Superior temporal gyrus (tissue), 1 donor: ENCODE data around the gene OTOGL.
"Not testable (repeated sequence)": the region's sequence is repeated elsewhere in the genome, so short reads cannot be mapped to it uniquely, and the experiment has no call there.

Experiments used
- DNase-seq: peaks from one replicate; pipeline ENCODE4 v3.0.0-alpha.2; 2016; ENCODE audit errors: extremely low spot score

The OTOGL gene

GRCh38 chr12:80120994-80121393, 21.7 kb downstream of the OTOGL start:
- DNase-seq: no peak

- DNase-seq: no peak
Measured at GRCh38 chr12:80121661-80122060, 22.3 kb downstream of the OTOGL start.

GRCh38 chr12:80129895-80130530, 30.7 kb downstream of the OTOGL start:
- no peak for DNase-seq

GRCh38 chr12:80135624-80136023, 36.3 kb downstream of the OTOGL start:
- no peak for DNase-seq

- no peak for DNase-seq
Measured at GRCh38 chr12:80140005-80140404, 40.7 kb downstream of the OTOGL start.

GRCh38 chr12:80142640-80143039, 43.3 kb downstream of the OTOGL start:
- no peak for DNase-seq

- DNase-seq: no peak
Measured at GRCh38 chr12:80143537-80143936, 44.2 kb downstream of the OTOGL start.

GRCh38 chr12:80149547-80150313, 50.4 kb downstream of the OTOGL start:
- not testable (repeated sequence) for DNase-seq

- DNase-seq: no peak
Measured at GRCh38 chr12:80151131-80151530, 51.8 kb downstream of the OTOGL start.

GRCh38 chr12:80154261-80154660, 54.9 kb downstream of the OTOGL start:
- no peak for DNase-seq

- DNase-seq: no peak
Measured at GRCh38 chr12:80156306-80156705, 57.0 kb downstream of the OTOGL start.

- no peak for DNase-seq
Measured at GRCh38 chr12:80157645-80158044, 58.3 kb downstream of the OTOGL start.

GRCh38 chr12:80161612-80162011, 62.3 kb downstream of the OTOGL start:
- DNase-seq: peak; percentile 33

- DNase-seq: no peak
Measured at GRCh38 chr12:80162177-80162576, 62.8 kb downstream of the OTOGL start.

GRCh38 chr12:80165746-80166145, 66.4 kb downstream of the OTOGL start:
- no peak for DNase-seq

- DNase-seq: no peak
Measured at GRCh38 chr12:80166751-80167150, 67.4 kb downstream of the OTOGL start.

GRCh38 chr12:80168936-80169335, 69.6 kb downstream of the OTOGL start:
- DNase-seq: no peak

- no peak for DNase-seq
Measured at GRCh38 chr12:80170915-80171314, 71.6 kb downstream of the OTOGL start.

GRCh38 chr12:80173083-80173864, 73.9 kb downstream of the OTOGL start:
- DNase-seq: no peak

GRCh38 chr12:80175307-80175930, 76.1 kb downstream of the OTOGL start:
- DNase-seq: no peak

- DNase-seq: no peak
Measured at GRCh38 chr12:80176706-80177105, 77.4 kb downstream of the OTOGL start.

GRCh38 chr12:80178846-80179245, 79.5 kb downstream of the OTOGL start:
- DNase-seq: no peak
